Lung (tissue), 12 donors: Measurements from ENCODE around the gene AFF1. TPM values are rescaled to one million over a fixed set of nuclear protein-coding genes. Genes with fewer than 3 reads are reported as not detected.
A peak's percentile ranks its signal among the peaks of the same experiment; 100 is the strongest.

ENCODE experiments used
- ATAC-seq: fragments of 200-7000 bp; cut with Tn5 transposase; one replicate; pipeline ENCODE4 v1.9.1; 2020; ENCODE audit warnings: moderate number of reproducible peaks; ENCODE audit not compliant: insufficient read depth, low FRiP score
- DNase-seq, 3 donors: peaks; one replicate each; pipeline ENCODE4 v3.0.0-alpha.2; 2013 to 2017
- H3K27ac ChIP-seq, 2 donors: one replicate each; pipeline ENCODE4 v1.5.1; 2013; ENCODE audit warnings: mild to moderate bottlenecking in 2 of 2, moderate library complexity in 2 of 2, control low read depth in 1 of 2, inconsistent platforms in 1 of 2, low read depth in 1 of 2, low read length in 1 of 2
- H3K27me3 ChIP-seq, 3 donors: one replicate each; pipeline ENCODE4 v1.5.1; 2013; ENCODE audit warnings: low read length in 2 of 3; ENCODE audit not compliant: control insufficient read depth in 3 of 3, insufficient read depth in 3 of 3
- H3K36me3 ChIP-seq, 4 donors: one replicate each; pipeline ENCODE4 v1.5.1; 2013; ENCODE audit warnings: low read length in 4 of 4, mild to moderate bottlenecking in 1 of 4, moderate library complexity in 1 of 4; ENCODE audit not compliant: control insufficient read depth in 4 of 4, insufficient read depth in 4 of 4
- H3K4me1 ChIP-seq, 5 donors: one replicate each; pipeline ENCODE4 v1.5.1; 2013; ENCODE audit warnings: low read length in 5 of 5, mild to moderate bottlenecking in 2 of 5, moderate library complexity in 1 of 5; ENCODE audit not compliant: control insufficient read depth in 5 of 5, insufficient read depth in 5 of 5
- H3K4me3 ChIP-seq: one replicate; pipeline ENCODE4 v1.5.1; 2013; ENCODE audit warnings: mild to moderate bottlenecking, control low read depth, moderate library complexity
- H3K9ac ChIP-seq, 2 donors: one replicate each; pipeline ENCODE4 v1.5.1; 2013; ENCODE audit warnings: low read length in 2 of 2, control low read depth in 1 of 2; ENCODE audit not compliant: insufficient read depth in 1 of 2
- H3K9me3 ChIP-seq, 4 donors: one replicate each; pipeline ENCODE4 v1.5.1; 2013; ENCODE audit warnings: low read length in 3 of 4, mild to moderate bottlenecking in 1 of 4, moderate library complexity in 1 of 4; ENCODE audit not compliant: control insufficient read depth in 4 of 4, insufficient read depth in 3 of 4
- CTCF ChIP-seq: IDR thresholded peaks from 2 replicates; pipeline ENCODE4 v1.5.1; 2012; ENCODE audit warnings: mild to moderate bottlenecking; ENCODE audit errors: control extremely low read depth, extremely low read depth
- WGBS, 2 donors: extraction: QIAGEN DNeasy Blood & Tissue Kit; methylation state at CpG; one replicate each; pipeline ENCODE4 v1.1.7; 2013; 5-methylcytosine and 5-hydroxymethylcytosine counted together
- polyA plus RNA-seq, 2 donors: library from polyadenylated mRNA; stranded (reverse); fragments of 200-250 nt; gene quantifications; one replicate each; pipeline ENCODE4 v1.2.1, GENCODE V29; 2013
- total RNA-seq, 2 donors: library from RNA; depleted of rRNA in 1 of 2; stranded (reverse); fragments of >200 nt in 1 of 2; gene quantifications; one replicate each; pipeline ENCODE4 v1.2.1, GENCODE V29; 2014 to 2021
- donor health status: control.
- donor health status: control.
- donor health status: Bipolar disorder and iron deficiency.
- donor health status: healthy.
- donor health status: DM: yes; HTN: yes; CAD: no.

The AFF1 gene
- total and polyA plus RNA-seq, 4 donors = 9.5 to 79.0 (median 35.8) TPM

GRCh38 chr4:86892636-86892960 lies 42.2 kb upstream of the AFF1 start:
- no peaks in the 10 kb centered on the region for H3K27me3 ChIP-seq
- DNase-seq (no peak), ATAC-seq (peak; percentile 14)
- H3K36me3 ChIP-seq = peaks cover 0 to under 1% (median 0%) of the 10 kb centered on the region in 4 donors
- H3K4me1 ChIP-seq = peaks cover 0 to 19% (median 3%) of the 10 kb centered on the region in 5 donors
- 7 to 8% methylated on average over 13 of the region's 13 CpGs for WGBS, 2 donors
- H3K9ac ChIP-seq = peak overlapping the region; percentile 80 to 96
- H3K9me3 ChIP-seq = no peaks in the 10 kb centered on the region
- peak overlapping the region; percentile 68 for H3K4me3 ChIP-seq
- peak overlapping the region in 1 of 2 donors; percentile 88 for H3K27ac ChIP-seq
- no peak for TF ChIP-seq CTCF

GRCh38 chr4:86893136-86893535 lies 41.7 kb upstream of the AFF1 start:
- DNase-seq = peak in 2 of 3 donors; percentile 25 to 46
- peak overlapping the region in 1 of 2 donors; percentile 96 for H3K9ac ChIP-seq

GRCh38 chr4:86894455-86894854 lies 40.4 kb upstream of the AFF1 start:
- Histone ChIP-seq H3K36me3 (no peaks in the 10 kb centered on the region), H3K4me1 (peaks cover 0 to 19% (median 2%) of the 10 kb centered on the region in 5 donors), H3K27ac (no peak overlapping the region), H3K27me3 (no peaks in the 10 kb centered on the region), H3K9me3 (no peaks in the 10 kb centered on the region), H3K9ac (no peak overlapping the region), H3K4me3 (no peak overlapping the region)
- no peak for TF ChIP-seq CTCF
- DNase-seq (no peak), ATAC-seq (no peak)

More at GRCh38 chr4:86893136-86893535, 41.7 kb upstream of the AFF1 start:
- no peaks in the 10 kb centered on the region for H3K9me3 ChIP-seq
- ATAC-seq = no peak
- 87 to 88% methylated on average over 19 of the region's 19 CpGs for WGBS, 2 donors
- H3K4me1 ChIP-seq = peaks cover 0 to 19% (median 3%) of the 10 kb centered on the region in 5 donors
- H3K27ac ChIP-seq = no peak overlapping the region
- no peaks in the 10 kb centered on the region for H3K27me3 ChIP-seq
- TF ChIP-seq CTCF = no peak
- no peak overlapping the region for H3K4me3 ChIP-seq
- no peaks in the 10 kb centered on the region for H3K36me3 ChIP-seq
